ENCODE results near the gene EME2. TPM values are rescaled to one million over a fixed set of nuclear protein-coding genes. Genes with fewer than 3 reads are reported as not detected.

The EME2 gene
- total RNA-seq, 1 experiment from 2014 or later = 36.3 TPM

GRCh38 chr16:1734123-1734522, 38.5 kb upstream of the EME2 start:
- BruUV-seq (replicated peaks) = no TSS peak
- no peaks in the 10 kb centered on the region for H3K27me3 ChIP-seq (ENCODE audit: insufficient read depth, low read length)
- H3K36me3 ChIP-seq (ENCODE audit: control insufficient read depth in 1 of 2, insufficient read depth in 2 of 2, low read length in 2 of 2) = peaks cover 0 to 6% of the 10 kb centered on the region in 2 experiments; a peak in 2 of 4 replicates
- no peak overlapping the region for H3K9ac ChIP-seq (ENCODE audit: low read length)
- no peak overlapping the region for H3K27ac ChIP-seq (ENCODE audit: low read depth, low read length)
- DNase-seq (ENCODE audit: low read depth, low spot score) = no peak
- no peak overlapping the region for H3K4me2 ChIP-seq (ENCODE audit: low read length)
- POLR2A ChIA-PET = no interaction called here
- no peak overlapping the region for H3K4me3 ChIP-seq (replicated peaks in 1 of 2; ENCODE audit: low read depth in 1 of 2, low read length in 2 of 2)
- H3K9me2 ChIP-seq (ENCODE audit: insufficient read depth) = no peaks in the 10 kb centered on the region
- H3K79me2 ChIP-seq (ENCODE audit: insufficient read depth, low read length) = no peaks in the 10 kb centered on the region; the same call in 1 of the 2 replicates
- intact Hi-C loops (cut with micrococcal nuclease) = no loop called here
- RAD21 ChIA-PET (ENCODE audit: low non-redundant PET in 1 of 2, low total read pairs in 2 of 2, uncharacterized antibody in 2 of 2, unreplicated experiment in 2 of 2) = no interaction called here
- no peaks in the 10 kb centered on the region for H4K20me1 ChIP-seq (ENCODE audit: insufficient read depth)
- H3K4me1 ChIP-seq (ENCODE audit: control insufficient read depth in 1 of 2, insufficient read depth in 2 of 2, low read length in 2 of 2) = no peaks in the 10 kb centered on the region
- no peak for ATAC-seq
- no peak overlapping the region for H2AFZ ChIP-seq (ENCODE audit: low read depth, low read length, poor library complexity, severe bottlenecking)
- peaks cover 0 to 12% of the 10 kb centered on the region in 2 experiments; a peak in 2 of 4 replicates for H3K9me3 ChIP-seq (ENCODE audit: control insufficient read depth in 1 of 2, insufficient read depth in 1 of 2, low read depth in 1 of 2, low read length in 2 of 2)
- CTCF ChIA-PET = no interaction called here
- TF ChIP-seq TCF7L2 (IDR thresholded peaks at IDR 0.05; ENCODE audit: borderline replicate concordance, extremely low read depth, insufficient read depth, insufficient read length) = no peak
- TF ChIP-seq ZBTB33 (IDR thresholded peaks at IDR 0.05; ENCODE audit: extremely low read depth, insufficient replicate concordance, low read length) = no peak
- TF ChIP-seq RAD21 (IDR thresholded peaks at IDR 0.05; ENCODE audit: low read depth) = no peak
- TF ChIP-seq EZH2phosphoT487 (IDR thresholded peaks at IDR 0.05; ENCODE audit: borderline replicate concordance) = no peak
- TF ChIP-seq, protein P1, sequence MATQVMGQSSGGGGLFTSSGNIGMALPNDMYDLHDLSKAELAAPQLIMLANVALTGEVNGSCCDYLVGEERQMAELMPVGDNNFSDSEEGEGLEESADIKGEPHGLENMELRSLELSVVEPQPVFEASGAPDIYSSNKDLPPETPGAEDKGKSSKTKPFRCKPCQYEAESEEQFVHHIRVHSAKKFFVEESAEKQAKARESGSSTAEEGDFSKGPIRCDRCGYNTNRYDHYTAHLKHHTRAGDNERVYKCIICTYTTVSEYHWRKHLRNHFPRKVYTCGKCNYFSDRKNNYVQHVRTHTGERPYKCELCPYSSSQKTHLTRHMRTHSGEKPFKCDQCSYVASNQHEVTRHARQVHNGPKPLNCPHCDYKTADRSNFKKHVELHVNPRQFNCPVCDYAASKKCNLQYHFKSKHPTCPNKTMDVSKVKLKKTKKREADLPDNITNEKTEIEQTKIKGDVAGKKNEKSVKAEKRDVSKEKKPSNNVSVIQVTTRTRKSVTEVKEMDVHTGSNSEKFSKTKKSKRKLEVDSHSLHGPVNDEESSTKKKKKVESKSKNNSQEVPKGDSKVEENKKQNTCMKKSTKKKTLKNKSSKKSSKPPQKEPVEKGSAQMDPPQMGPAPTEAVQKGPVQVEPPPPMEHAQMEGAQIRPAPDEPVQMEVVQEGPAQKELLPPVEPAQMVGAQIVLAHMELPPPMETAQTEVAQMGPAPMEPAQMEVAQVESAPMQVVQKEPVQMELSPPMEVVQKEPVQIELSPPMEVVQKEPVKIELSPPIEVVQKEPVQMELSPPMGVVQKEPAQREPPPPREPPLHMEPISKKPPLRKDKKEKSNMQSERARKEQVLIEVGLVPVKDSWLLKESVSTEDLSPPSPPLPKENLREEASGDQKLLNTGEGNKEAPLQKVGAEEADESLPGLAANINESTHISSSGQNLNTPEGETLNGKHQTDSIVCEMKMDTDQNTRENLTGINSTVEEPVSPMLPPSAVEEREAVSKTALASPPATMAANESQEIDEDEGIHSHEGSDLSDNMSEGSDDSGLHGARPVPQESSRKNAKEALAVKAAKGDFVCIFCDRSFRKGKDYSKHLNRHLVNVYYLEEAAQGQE (IDR thresholded peaks at IDR 0.05; ENCODE audit: low read depth) = no peak
- TF ChIP-seq EZH2 (IDR thresholded peaks at IDR 0.05) = no peak
- no peak for TF ChIP-seq CTCF (IDR thresholded peaks at IDR 0.05 in 2 of 3, conservative IDR thresholded peaks at IDR 0.05 in 1 of 3; ENCODE audit: borderline replicate concordance in 1 of 3, insufficient read depth in 1 of 3, low read depth in 2 of 3, low read length in 2 of 3)
